HUES48 (cell line): ENCODE measurements around the gene TBX6.

Experiments
- H3K27ac ChIP-seq: one replicate; pipeline ENCODE4 v1.7.0; 2013; ENCODE audit warnings: low read depth, low read length, inconsistent platforms
- H3K27me3 ChIP-seq: 2 replicates; pipeline ENCODE4 v1.6.1; 2013; ENCODE audit warnings: mild to moderate bottlenecking, low read length; ENCODE audit not compliant: control insufficient read depth, insufficient read depth
- H3K36me3 ChIP-seq: 2 replicates; pipeline ENCODE4 v1.6.1; 2013; ENCODE audit warnings: low read length; ENCODE audit not compliant: control insufficient read depth, insufficient read depth
- H3K4me1 ChIP-seq: 2 replicates; pipeline ENCODE4 v1.6.1; 2013; ENCODE audit warnings: mild to moderate bottlenecking, low read length; ENCODE audit not compliant: control insufficient read depth, insufficient read depth
- H3K4me3 ChIP-seq: 2 replicates; pipeline ENCODE4 v1.5.1; 2013; ENCODE audit warnings: mild to moderate bottlenecking, low read depth, low read length
- H3K9ac ChIP-seq: 2 replicates; pipeline ENCODE4 v1.6.1; 2013; ENCODE audit warnings: mild to moderate bottlenecking, low read depth, low read length, moderate library complexity
- H3K9me3 ChIP-seq: 2 replicates; pipeline ENCODE4 v1.6.1; 2013; ENCODE audit warnings: low read length; ENCODE audit not compliant: control insufficient read depth, insufficient read depth

TBX6 gene

DNA sequence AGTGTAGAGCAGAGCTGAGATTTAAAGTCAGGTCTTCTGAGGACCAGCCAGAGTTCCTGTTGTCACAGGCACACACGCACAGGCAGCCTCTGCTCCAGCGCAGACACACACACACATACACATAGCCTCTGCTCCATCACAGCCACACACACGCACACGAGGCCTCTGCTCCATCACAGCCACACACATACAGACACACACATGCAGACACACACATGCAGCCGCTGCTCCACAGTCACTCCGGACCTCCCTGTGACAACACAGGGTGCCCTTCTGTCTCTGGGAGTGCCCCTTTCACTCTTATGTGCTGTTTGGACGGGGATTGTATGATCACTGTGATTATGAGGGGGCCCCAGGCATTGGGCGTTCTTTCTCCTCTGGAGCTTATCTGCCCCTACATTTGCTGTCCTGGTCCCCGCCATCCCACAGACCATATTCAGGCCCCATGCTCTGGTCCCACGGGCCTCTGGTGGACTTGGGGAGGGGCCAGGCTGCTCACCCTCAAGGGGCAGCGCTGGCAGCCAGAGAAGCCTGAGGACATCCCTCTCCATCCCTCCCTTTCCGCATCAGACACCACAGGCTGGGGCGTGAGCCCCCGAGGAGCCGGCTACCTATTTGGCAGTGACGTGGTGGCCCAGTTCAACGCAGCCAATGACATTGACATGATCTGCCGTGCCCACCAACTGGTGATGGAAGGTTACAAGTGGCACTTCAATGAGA is 7.5 kb downstream of the TBX6 start:
- H3K27ac ChIP-seq = no peak overlapping the region
- peaks cover 59% of the 10 kb centered on the region for H3K36me3 ChIP-seq
- no peak overlapping the region for H3K9ac ChIP-seq
- no peaks in the 10 kb centered on the region for H3K4me1 ChIP-seq
- no peaks in the 10 kb centered on the region for H3K27me3 ChIP-seq
- no peaks in the 10 kb centered on the region for H3K9me3 ChIP-seq
- H3K4me3 ChIP-seq = no peak overlapping the region

DNA sequence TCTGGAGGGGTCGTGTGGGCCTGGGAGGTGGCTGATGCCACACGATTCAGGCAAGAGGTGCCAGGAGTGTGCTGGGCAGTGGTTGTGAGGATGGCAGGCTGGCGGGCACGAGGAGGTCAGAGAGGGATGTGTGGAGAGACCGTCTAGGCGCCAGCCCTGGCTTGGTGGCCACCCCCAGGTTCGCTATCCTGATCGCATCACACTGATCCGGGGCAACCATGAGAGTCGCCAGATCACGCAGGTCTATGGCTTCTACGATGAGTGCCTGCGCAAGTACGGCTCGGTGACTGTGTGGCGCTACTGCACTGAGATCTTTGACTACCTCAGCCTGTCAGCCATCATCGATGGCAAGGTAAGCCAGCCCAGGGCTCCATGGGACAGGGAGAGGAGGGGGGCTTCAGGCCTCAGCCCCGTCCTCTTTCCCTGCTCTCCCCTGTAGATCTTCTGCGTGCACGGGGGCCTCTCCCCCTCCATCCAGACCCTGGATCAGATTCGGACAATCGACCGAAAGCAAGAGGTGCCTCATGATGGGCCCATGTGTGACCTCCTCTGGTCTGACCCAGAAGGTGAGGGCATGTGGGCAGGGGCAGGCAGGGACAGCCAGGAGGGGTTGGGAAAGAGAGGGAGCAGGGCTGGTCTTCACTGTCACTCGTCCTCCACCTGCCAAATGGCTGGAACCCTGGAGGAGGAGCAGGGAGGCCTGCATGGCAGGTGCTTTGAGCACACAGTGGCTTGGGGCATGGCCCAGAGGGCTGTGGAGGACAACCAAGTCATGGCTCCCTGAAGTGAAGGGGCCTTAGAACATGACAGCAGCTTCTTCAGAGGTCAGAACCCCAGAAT is 8.3 kb downstream of the TBX6 start:
- Histone ChIP-seq H3K4me3 (no peak overlapping the region), H3K36me3 (peaks cover 65% of the 10 kb centered on the region), H3K4me1 (no peaks in the 10 kb centered on the region), H3K9ac (no peak overlapping the region), H3K9me3 (no peaks in the 10 kb centered on the region), H3K27ac (no peak overlapping the region), H3K27me3 (no peaks in the 10 kb centered on the region)

DNA sequence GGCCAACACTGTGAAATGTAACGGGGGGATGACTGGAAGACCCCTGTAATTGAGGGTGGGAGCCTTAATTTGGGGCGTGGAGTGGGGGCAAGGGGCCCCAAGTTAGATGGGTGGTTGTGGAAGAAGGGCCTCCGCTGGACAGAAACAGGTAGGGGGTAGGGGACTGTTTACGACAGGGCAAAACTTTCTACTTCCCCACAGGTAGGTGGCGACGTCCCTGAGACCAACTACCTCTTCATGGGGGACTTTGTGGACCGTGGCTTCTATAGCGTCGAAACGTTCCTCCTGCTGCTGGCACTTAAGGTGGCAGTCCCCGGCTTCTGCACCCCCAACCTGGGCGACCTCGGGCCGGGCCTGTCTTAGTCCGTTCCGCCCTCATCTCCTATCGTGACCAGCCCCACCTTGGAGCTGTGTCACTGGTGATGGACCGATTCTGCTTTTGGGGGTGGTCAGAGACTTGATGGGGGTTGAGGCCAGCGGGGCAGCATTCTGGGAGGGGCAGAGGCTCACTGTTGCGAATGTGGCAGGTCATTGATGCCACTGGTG is 9.1 kb downstream of the TBX6 start:
- H3K4me1 ChIP-seq = no peaks in the 10 kb centered on the region
- peaks cover 74% of the 10 kb centered on the region for H3K36me3 ChIP-seq
- no peak overlapping the region for H3K9ac ChIP-seq
- no peak overlapping the region for H3K27ac ChIP-seq
- H3K27me3 ChIP-seq = no peaks in the 10 kb centered on the region
- no peak overlapping the region for H3K4me3 ChIP-seq
- no peaks in the 10 kb centered on the region for H3K9me3 ChIP-seq

GRCh38 chr16:30079480-30079879 is 12.2 kb downstream of the TBX6 start:
- Histone ChIP-seq H3K9me3 (no peaks in the 10 kb centered on the region), H3K4me3 (no peak overlapping the region), H3K27ac (no peak overlapping the region), H3K36me3 (peaks cover 65% of the 10 kb centered on the region), H3K4me1 (no peaks in the 10 kb centered on the region; the same call in 1 of the 2 replicates), H3K9ac (no peak overlapping the region), H3K27me3 (no peaks in the 10 kb centered on the region)

GRCh38 chr16:30078744-30079143 is 13.0 kb downstream of the TBX6 start:
- Histone ChIP-seq H3K4me3 (no peak overlapping the region), H3K4me1 (no peaks in the 10 kb centered on the region; the same call in 1 of the 2 replicates), H3K27me3 (no peaks in the 10 kb centered on the region), H3K9ac (no peak overlapping the region), H3K9me3 (no peaks in the 10 kb centered on the region), H3K27ac (no peak overlapping the region), H3K36me3 (peaks cover 58% of the 10 kb centered on the region)

DNA sequence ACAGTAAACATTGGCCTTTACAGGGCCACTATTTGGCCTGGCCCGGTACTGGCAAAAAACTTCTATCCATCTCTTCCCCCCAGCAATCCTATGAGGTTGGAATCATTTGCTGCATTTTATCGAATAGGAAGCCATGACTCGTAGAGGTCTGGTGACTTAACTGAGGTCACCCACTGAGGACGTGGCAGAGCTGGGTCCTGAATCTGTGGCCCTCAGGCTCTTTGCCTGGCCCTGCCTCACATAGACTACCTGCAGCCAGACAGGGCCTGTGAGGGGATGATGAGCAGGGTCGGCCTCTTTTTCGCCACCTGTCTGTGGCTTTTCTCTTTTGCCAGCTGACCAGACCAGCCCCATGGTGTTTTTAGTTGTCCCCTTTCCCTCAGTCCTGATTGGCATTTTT is 14.1 kb downstream of the TBX6 start:
- H3K27ac ChIP-seq = no peak overlapping the region
- no peak overlapping the region for H3K9ac ChIP-seq
- H3K4me3 ChIP-seq = no peak overlapping the region

GRCh38 chr16:30076276-30076791 is 15.4 kb downstream of the TBX6 start:
- H3K4me1 ChIP-seq = no peaks in the 10 kb centered on the region; the same call in 1 of the 2 replicates
- no peaks in the 10 kb centered on the region for H3K9me3 ChIP-seq
- H3K9ac ChIP-seq = peak overlapping the region; percentile 84
- peaks cover 49% of the 10 kb centered on the region for H3K36me3 ChIP-seq
- H3K27ac ChIP-seq = peak overlapping the region; percentile 92
- H3K4me3 ChIP-seq = peak overlapping the region; percentile 98
- H3K27me3 ChIP-seq = no peaks in the 10 kb centered on the region

More for the DNA sequence above, 14.1 kb downstream of the TBX6 start:
- Histone ChIP-seq H3K4me1 (no peaks in the 10 kb centered on the region; the same call in 1 of the 2 replicates), H3K36me3 (peaks cover 47% of the 10 kb centered on the region), H3K27me3 (no peaks in the 10 kb centered on the region), H3K9me3 (no peaks in the 10 kb centered on the region)

GRCh38 chr16:30075503-30076275 is 16.0 kb downstream of the TBX6 start, which contains the start of gene PPP4C:
PPP4C (plus strand) TSS chr16:30075994; CDS start chr16:30076378, 384 bp downstream.
- H3K9ac ChIP-seq = peak within 1 kb of the TSS; percentile 84
- no peaks in the 10 kb centered on the region for H3K9me3 ChIP-seq
- H3K36me3 ChIP-seq = peaks cover 49% of the 10 kb centered on the region
- H3K4me3 ChIP-seq = peak within 1 kb of the TSS; percentile 98
- H3K4me1 ChIP-seq = no peaks in the 10 kb centered on the region; the same call in 1 of the 2 replicates
- no peaks in the 10 kb centered on the region for H3K27me3 ChIP-seq
- H3K27ac ChIP-seq = peak within 1 kb of the TSS; percentile 92

- H3K9me3 ChIP-seq = no peaks in the 10 kb centered on the region
- no peak overlapping the region for H3K4me3 ChIP-seq
- H3K27ac ChIP-seq = no peak overlapping the region
- H3K27me3 ChIP-seq = no peaks in the 10 kb centered on the region
- peaks cover 57% of the 10 kb centered on the region for H3K36me3 ChIP-seq
- no peak overlapping the region for H3K9ac ChIP-seq
- peaks cover 6% of the 10 kb centered on the region for H3K4me1 ChIP-seq
Measured at GRCh38 chr16:30070490-30070889, 21.2 kb downstream of the TBX6 start.
